ENCODE data around the gene TRIM2.

The TRIM2 gene

GRCh38 chr4:153223930-153224329, 19.7 kb downstream of the TRIM2 start:
- DNase-seq = no peak

- no peak for DNase-seq
Measured at GRCh38 chr4:153224474-153224873, 20.2 kb downstream of the TRIM2 start.

- DNase-seq = no peak
Measured at GRCh38 chr4:153227469-153228075, 23.3 kb downstream of the TRIM2 start.

- DNase-seq = no peak
Measured at GRCh38 chr4:153228512-153229140, 24.4 kb downstream of the TRIM2 start.

- DNase-seq = no peak
Measured at GRCh38 chr4:153229545-153229944, 25.3 kb downstream of the TRIM2 start.

- DNase-seq = no peak
Measured at GRCh38 chr4:153232768-153233167, 28.5 kb downstream of the TRIM2 start.

GRCh38 chr4:153233761-153234371, 29.6 kb downstream of the TRIM2 start:
- no peak for DNase-seq

- no peak for DNase-seq
Measured at GRCh38 chr4:153234885-153235284, 30.6 kb downstream of the TRIM2 start.

GRCh38 chr4:153238135-153238919, 34.1 kb downstream of the TRIM2 start:
- no peak for DNase-seq

GRCh38 chr4:153239409-153239808, 35.2 kb downstream of the TRIM2 start:
- DNase-seq = no peak

GRCh38 chr4:153241295-153241694, 37.1 kb downstream of the TRIM2 start:
- no peak for DNase-seq

GRCh38 chr4:153241970-153242838, 38.0 kb downstream of the TRIM2 start:
- DNase-seq = no peak

- DNase-seq = no peak
Measured at GRCh38 chr4:153242839-153243324, 38.6 kb downstream of the TRIM2 start.

- DNase-seq = no peak
Measured at GRCh38 chr4:153243468-153243867, 39.2 kb downstream of the TRIM2 start.

- DNase-seq = no peak
Measured at GRCh38 chr4:153244969-153245368, 40.7 kb downstream of the TRIM2 start.

- DNase-seq = no peak
Measured at GRCh38 chr4:153245775-153246174, 41.5 kb downstream of the TRIM2 start.

- no peak for DNase-seq
Measured at GRCh38 chr4:153246446-153247115, 42.3 kb downstream of the TRIM2 start.

- no peak for DNase-seq
Measured at GRCh38 chr4:153247116-153247490, 42.9 kb downstream of the TRIM2 start.

- no peak for DNase-seq
Measured at GRCh38 chr4:153248641-153249198, 44.5 kb downstream of the TRIM2 start.

- no peak for DNase-seq
Measured at GRCh38 chr4:153249199-153250041, 45.2 kb downstream of the TRIM2 start.

- no peak for DNase-seq
Measured at GRCh38 chr4:153252122-153252521, 47.9 kb downstream of the TRIM2 start.

Measured in KG1 (cell line).